Raji (cell line): ENCODE measurements around the gene BRSK2.

ENCODE experiments used
- POLR2A ChIP-seq: IDR thresholded peaks from 2 replicates; pipeline ENCODE4 v1.6.1; 2011; ENCODE audit warnings: low read depth, low read length, control low read depth; ENCODE audit not compliant: insufficient read depth

Gene BRSK2

GRCh38 chr11:1455763-1456060 is 66.0 kb downstream of the BRSK2 start:
- no peak for TF ChIP-seq POLR2A

- no peak for TF ChIP-seq POLR2A
Observed at GRCh38 chr11:1456176-1456575, 66.4 kb downstream of the BRSK2 start.

DNA sequence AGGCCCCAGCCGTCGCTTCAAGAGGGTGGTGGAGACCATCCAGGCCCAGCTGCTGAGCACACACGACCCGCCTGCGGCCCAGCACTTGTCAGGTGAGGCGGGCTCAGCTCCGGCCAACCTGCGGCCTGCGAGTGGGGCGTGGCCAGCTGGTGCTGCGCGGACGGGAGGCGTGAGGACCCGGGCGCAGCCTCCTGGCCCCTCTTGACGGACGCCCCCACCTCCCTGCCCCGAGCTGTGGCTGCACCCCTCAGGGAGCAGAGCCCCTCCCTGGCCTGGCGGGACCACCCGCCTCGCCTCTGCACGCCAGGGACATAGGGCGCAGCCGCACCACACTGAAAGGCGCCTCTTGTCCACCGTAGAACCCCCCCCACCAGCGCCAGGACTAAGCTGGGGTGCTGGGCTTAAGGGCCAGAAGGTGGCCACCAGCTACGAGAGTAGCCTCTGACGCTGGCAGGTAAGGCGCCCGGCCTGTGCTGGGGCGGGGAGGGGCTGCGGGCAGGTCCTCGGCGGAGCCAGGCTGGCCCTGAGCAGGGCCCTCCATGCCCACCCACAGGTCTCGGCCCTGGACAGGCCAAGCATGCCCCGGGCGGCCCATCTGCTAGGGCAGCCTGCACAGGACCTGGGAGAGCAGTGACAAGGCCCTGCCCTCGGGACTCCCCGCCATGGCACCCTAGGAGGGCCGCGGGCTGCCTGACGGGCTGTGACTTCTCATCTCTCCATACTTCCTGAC is 67.0 kb downstream of the BRSK2 start:
- no peak for TF ChIP-seq POLR2A

DNA sequence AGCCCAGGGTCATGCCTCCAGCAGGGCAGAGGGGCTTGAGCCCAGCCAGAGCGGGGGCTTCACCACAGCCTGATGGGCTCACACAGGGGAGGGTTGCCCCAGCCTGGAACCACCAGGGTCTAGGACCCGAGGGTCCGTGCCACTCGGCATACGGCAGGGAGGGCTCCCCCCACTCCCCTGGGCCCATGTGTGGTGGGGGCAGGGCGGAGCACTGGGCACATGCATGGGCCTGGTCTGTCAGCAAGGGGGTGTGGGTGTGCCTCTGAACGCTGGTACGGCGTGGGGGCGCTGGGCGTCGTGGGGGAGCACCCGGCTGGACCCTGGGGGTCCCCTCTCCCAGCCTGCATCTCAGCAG is 67.6 kb downstream of the BRSK2 start:
- TF ChIP-seq POLR2A: no peak

DNA sequence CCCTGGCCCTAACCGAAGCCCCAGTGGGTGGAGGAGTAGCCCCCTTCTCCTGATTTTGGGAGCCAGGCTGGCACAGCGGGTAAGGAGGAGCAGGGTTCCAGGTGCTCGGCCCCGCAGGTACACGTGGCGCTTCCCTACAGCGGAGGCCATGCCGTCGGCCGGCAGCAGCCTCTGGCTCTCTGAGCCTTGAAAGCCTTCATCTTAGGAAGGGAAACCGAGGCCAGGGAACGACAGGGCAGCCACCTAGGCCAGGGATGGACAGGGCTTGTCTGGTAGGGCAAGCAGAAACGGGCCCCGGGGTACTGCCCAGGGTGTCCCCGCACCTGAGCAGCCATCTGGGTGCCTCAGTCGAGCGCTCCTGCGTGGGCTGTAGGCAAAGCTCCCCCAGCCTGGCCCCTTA is 68.1 kb downstream of the BRSK2 start:
- TF ChIP-seq POLR2A: no peak

- TF ChIP-seq POLR2A: no peak
Observed at GRCh38 chr11:1458340-1459218, 68.8 kb downstream of the BRSK2 start.

- TF ChIP-seq POLR2A: no peak
Observed at GRCh38 chr11:1459219-1459575, 69.5 kb downstream of the BRSK2 start.

GRCh38 chr11:1459764-1460395 is 70.1 kb downstream of the BRSK2 start:
- no peak for TF ChIP-seq POLR2A

DNA sequence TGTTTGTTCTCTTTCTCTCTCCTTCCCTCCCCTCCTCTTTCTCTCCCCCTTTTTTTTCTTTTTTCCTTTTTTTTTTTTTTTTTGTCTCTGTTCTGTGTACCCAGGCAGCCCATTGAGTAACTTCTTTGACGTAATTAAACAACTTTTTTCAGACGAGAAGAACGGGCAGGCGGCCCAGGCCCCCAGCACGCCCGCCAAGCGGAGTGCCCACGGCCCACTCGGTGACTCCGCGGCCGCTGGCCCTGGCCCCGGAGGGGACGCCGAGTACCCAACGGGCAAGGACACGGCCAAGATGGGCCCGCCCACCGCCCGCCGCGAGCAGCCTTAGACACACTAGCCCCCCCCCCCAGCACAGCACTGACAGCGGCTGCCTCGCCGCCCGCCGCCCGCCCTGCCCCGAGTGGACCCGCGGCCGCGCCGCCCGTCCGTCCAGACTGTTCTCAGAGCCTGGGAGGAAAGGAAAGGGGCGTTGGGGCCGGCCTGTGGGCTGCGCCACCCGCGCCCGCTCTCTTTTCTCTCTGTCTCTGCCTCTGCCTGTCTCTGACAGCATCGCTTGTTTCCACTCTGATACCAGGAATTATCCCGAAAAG is 70.8 kb downstream of the BRSK2 start:
- TF ChIP-seq POLR2A: no peak

- no peak for TF ChIP-seq POLR2A
Observed at GRCh38 chr11:1460986-1461825, 71.5 kb downstream of the BRSK2 start.

DNA sequence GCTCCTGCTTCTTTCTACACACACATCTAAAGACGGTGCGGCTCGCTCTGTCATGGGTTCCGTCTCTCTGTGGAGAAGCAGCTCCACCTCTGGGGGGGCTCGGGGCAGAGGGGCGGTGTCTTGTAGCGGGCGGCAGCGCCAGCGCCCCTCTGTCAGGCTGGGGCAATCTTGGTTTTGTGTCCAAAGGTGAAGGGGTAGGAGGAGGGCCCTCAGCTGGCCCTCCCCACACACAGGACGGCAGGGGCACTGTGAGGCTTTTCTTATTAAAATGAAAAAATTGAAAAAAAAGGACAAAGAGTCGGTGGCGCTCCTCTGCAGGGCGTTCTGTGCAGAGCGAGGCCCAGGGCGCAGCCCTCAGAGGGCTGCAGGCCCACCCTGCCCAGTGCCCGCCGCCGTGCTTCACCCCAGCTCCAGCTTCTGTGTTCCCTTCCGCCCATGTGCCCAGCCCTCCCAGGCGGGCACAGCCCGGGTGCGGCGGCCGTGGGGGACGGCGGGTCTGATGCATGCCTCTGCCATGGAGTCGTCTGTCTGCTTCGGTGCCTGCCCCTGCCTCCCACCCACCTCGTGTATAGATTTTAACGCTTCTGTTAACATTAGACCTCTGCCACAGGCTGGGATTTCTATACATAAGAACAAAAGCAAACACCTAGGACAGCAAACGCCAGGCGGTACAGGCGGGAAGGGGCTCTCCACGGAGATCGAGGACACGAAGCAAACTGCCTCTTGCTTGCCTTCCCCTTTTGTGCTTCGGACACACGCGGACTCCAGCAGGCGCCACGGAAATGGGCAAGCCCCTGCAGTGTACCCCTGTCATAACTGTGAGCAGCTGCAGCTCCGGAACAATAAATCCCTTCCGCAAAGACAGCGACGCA is 72.3 kb downstream of the BRSK2 start:
- TF ChIP-seq POLR2A: no peak

DNA sequence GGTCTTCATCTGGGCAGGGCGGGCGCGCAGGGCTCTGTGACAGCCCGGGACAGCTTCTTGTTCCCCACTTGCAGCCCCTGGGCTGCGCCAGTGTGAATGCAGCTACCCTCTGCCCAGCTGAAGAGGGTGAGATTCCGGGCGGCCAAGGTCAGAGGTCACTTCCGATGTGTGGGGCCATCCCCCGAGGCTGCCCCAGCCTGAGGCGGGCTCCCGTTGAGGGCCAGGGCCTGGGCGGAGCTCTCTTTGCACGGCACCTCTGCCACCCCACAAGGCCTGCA is 72.9 kb downstream of the BRSK2 start:
- no peak for TF ChIP-seq POLR2A

GRCh38 chr11:1463056-1463455 is 73.3 kb downstream of the BRSK2 start:
- TF ChIP-seq POLR2A: no peak

- no peak for TF ChIP-seq POLR2A
Observed at GRCh38 chr11:1466784-1467183, 77.0 kb downstream of the BRSK2 start.

GRCh38 chr11:1467270-1467669 is 77.5 kb downstream of the BRSK2 start:
- no peak for TF ChIP-seq POLR2A

- TF ChIP-seq POLR2A: no peak
Observed at GRCh38 chr11:1468002-1468401, 78.3 kb downstream of the BRSK2 start.
